AG09319 (cell line): ENCODE results near the gene RCSD1.

Source experiments
- DNase-seq: peaks from one replicate; pipeline ENCODE4 v3.0.0-alpha.2; 2010; ENCODE audit warnings: low read depth; ENCODE audit errors: extremely low read depth
- CTCF ChIP-seq: IDR thresholded peaks from 2 replicates; pipeline ENCODE4 v1.5.1; 2011; ENCODE audit warnings: low read depth, mild to moderate bottlenecking, inconsistent platforms, low read length, moderate library complexity

Gene RCSD1

GRCh38 chr1:167695147-167695546 is 65.1 kb downstream of the RCSD1 start:
- no peak for DNase-seq
- no peak for TF ChIP-seq CTCF

DNA sequence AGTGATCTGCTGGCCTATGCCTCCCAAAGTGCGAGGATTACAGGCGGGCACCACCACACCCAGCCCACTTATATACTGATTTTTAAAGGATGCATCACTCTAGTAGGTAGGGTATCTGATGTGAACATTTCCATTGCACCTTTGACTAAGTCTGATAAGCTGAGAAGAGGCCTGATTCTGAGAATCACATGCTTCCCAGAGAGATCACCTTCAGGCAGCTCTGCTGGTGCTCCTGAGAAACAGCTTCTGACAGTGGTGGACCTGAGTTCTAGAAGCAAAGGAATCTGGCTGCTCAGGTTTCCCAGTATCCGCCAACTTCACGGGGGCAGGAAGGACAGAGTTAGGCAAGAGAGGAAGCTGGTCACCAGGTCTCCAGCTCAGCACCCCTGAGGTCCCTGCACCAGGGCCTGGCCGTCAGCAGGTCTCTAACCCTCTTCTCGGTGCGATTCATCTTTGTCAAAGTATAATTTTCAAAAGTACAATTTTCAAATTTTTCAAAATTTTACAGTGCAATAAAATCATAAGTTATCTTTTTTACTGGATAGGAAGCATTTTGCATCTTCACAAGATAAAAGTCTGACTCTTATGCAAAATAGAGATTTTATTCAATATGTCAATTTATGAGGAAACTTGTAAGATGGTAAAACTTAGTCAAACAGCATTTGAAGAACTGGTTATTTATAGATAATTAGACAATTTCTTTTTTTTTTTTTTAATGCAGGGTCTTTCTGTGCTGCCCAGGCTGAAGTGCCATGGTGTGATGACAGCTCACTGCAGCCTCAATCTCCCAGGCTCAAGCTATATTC is 65.9 kb downstream of the RCSD1 start:
- TF ChIP-seq CTCF, result no peak

GRCh38 chr1:167697667-167698141 is 67.7 kb downstream of the RCSD1 start:
- DNase-seq, result no peak
- no peak for TF ChIP-seq CTCF

More for the DNA sequence above, 65.9 kb downstream of the RCSD1 start:
- no peak for DNase-seq

- no peak for DNase-seq
- no peak for TF ChIP-seq CTCF
Measured at GRCh38 chr1:167698313-167698712, 68.3 kb downstream of the RCSD1 start.

- DNase-seq, result no peak
- no peak for TF ChIP-seq CTCF
Measured at GRCh38 chr1:167701510-167701909, 71.5 kb downstream of the RCSD1 start.

GRCh38 chr1:167703557-167703956 is 73.5 kb downstream of the RCSD1 start:
- DNase-seq, result no peak
- no peak for TF ChIP-seq CTCF

- no peak for DNase-seq
- no peak for TF ChIP-seq CTCF
Measured at GRCh38 chr1:167704715-167705114, 74.7 kb downstream of the RCSD1 start.
